ENCODE data around the gene TP73. TPM values are rescaled to one million over a fixed set of nuclear protein-coding genes. Genes with fewer than 3 reads are reported as not detected.
"Not testable (repeated sequence)": the region's sequence is repeated elsewhere in the genome, so short reads cannot be mapped to it uniquely, and the experiment has no call there.

TP73 gene
- total and polyA plus RNA-seq, 5 experiments from 2014 or later, result 0.04 to 0.06 TPM; not detected in 3

DNA sequence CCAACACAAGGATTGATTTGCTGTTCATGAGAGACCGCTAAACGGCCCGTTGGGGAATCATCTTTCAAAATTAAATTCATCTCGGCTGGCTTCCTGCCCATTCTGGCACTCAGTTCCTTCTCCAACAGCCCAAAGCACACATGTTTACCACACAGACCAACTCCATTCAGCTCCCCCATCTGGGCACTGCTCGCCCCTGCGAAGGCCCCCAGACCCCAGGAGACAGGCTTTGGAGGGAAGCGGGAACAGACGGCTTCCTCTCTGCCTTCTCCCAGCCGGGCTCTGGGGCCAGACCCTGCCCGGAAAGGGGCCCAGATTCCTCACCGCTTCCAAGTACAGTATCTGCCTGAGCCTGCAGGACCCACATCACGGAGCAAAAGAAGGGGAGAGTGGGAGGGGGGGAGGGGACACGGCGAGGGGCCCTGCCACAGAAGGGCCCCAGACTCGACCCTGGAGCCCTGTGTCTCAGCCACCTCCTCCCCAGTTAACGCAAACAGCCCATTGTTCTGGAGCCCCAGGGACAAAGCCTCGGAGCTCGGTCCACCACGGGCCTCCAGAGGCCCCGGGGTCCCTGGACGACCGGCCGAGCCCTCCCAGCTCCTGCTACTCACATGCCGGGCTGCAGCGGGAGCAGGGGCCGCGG is 41.7 kb upstream of the TP73 start:
- H3K27me3 Mint-ChIP-seq, result peaks cover 0 to 19% (median 3%) of the 10 kb centered on the region in 5 donors
- ATAC-seq, result peak in 1 of 2 donors; percentile 6
- POLR2A ChIA-PET, result no interaction called here

DNA sequence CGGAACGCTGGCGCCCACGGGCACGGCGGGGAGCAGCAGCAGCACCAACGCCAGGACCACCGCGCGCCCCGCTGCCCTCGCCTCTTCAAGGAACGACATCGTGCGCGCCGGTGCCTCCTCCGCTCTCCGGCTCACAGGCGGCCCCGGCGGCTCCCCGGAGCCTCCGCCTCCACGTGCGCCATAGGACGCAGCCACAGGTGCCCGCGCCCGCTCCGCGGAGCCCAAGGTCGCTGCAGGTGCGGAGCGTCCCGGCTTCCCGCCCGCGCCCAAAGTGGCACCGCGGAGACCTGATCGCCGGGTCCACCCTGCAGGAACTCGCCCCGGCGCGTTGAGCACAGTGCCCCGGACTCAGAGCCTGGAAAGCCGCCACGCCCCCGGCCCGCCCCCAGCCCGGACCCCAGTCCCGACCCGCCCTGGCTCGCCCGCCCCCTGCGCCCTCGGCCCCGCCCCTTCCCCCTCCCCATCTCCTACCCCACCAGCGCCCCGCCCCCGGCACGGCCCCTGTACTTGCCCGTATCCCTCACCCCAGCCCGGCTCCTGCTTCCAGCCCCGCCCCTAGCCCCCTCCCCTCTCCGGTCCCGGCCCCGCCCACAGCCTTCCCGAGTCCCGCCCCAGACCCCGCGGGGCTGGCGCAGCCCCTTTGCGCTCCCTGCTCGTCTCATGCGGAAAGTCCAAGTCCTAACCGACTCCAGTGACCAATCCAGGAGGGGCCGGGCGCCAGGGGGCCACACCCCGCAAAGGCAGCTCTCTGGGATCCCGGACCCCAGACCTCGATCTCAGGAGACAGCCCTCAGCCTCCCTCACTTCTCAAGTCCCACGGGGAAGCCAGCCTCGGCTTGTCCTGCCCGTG is 40.9 kb upstream of the TP73 start, which contains the start of gene MEGF6:
MEGF6 (minus strand) TSS at position 339 of the 850 bp plus-strand sequence; CDS start at position 99, 240 bp downstream.
- H3K9me3 Mint-ChIP-seq, result peaks cover 0 to 1% (median 0%) of the 10 kb centered on the region in 9 donors
- DNase-seq (peak in 8 of 10 donors; percentile 22 to 81 (median 52)), ATAC-seq (peak; percentile 73 to 77)
- POLR2A ChIA-PET, result no interaction called here
- H3K4me3 Mint-ChIP-seq, result peak within 1 kb of the TSS; percentile 69 to 90 (median 80)
- no peaks in the 10 kb centered on the region for H3K36me3 Mint-ChIP-seq
- H3K27me3 Mint-ChIP-seq, result peaks cover 0 to 19% (median 3%) of the 10 kb centered on the region in 5 donors
- peak within 1 kb of the TSS in 1 of 10 donors; percentile 2 for H3K27ac Mint-ChIP-seq
- peaks cover 10 to 24% (median 16%) of the 10 kb centered on the region in 4 donors for H3K4me1 Mint-ChIP-seq

More for the DNA sequence above, 41.7 kb upstream of the TP73 start:
- DNase-seq, result no peak
- Mint-ChIP-seq H3K9me3 (peaks cover 0 to 1% (median 0%) of the 10 kb centered on the region in 9 donors), H3K36me3 (no peaks in the 10 kb centered on the region), H3K27ac (no peak overlapping the region), H3K4me3 (peak overlapping the region; percentile 41 to 87 (median 72)), H3K4me1 (peaks cover 10 to 24% (median 16%) of the 10 kb centered on the region in 4 donors)

DNA sequence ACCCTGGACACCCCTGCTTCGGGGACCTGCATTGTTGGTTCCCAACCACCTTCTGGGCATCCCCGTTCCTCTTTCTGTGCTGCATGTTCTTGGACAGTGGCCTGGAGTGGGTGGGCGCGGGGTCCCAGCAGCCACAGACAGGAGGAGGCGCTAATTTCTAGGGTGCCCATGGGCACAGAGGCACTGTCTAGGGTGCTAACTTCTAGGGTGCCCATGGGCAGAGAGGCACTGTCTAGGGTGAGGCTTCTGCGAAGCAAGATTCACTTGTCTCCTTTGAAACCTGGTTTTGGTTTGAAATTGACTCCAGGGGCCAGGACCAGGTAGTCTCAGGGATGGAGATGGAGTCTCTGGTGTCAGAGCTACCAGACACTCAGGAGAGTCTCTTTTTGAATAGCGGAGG is 40.2 kb upstream of the TP73 start:
- ATAC-seq (no peak), DNase-seq (no peak)
- peak overlapping the region in 1 of 10 donors; percentile 2 for H3K27ac Mint-ChIP-seq
- H3K4me1 Mint-ChIP-seq, result peaks cover 10 to 24% (median 16%) of the 10 kb centered on the region in 4 donors
- H3K9me3 Mint-ChIP-seq, result peaks cover 0 to 1% (median 0%) of the 10 kb centered on the region in 9 donors
- H3K27me3 Mint-ChIP-seq, result peaks cover 0 to 19% (median 3%) of the 10 kb centered on the region in 5 donors
- POLR2A ChIA-PET, result no interaction called here
- H3K4me3 Mint-ChIP-seq, result peak overlapping the region; percentile 54 to 90 (median 79)
- no peaks in the 10 kb centered on the region for H3K36me3 Mint-ChIP-seq

DNA sequence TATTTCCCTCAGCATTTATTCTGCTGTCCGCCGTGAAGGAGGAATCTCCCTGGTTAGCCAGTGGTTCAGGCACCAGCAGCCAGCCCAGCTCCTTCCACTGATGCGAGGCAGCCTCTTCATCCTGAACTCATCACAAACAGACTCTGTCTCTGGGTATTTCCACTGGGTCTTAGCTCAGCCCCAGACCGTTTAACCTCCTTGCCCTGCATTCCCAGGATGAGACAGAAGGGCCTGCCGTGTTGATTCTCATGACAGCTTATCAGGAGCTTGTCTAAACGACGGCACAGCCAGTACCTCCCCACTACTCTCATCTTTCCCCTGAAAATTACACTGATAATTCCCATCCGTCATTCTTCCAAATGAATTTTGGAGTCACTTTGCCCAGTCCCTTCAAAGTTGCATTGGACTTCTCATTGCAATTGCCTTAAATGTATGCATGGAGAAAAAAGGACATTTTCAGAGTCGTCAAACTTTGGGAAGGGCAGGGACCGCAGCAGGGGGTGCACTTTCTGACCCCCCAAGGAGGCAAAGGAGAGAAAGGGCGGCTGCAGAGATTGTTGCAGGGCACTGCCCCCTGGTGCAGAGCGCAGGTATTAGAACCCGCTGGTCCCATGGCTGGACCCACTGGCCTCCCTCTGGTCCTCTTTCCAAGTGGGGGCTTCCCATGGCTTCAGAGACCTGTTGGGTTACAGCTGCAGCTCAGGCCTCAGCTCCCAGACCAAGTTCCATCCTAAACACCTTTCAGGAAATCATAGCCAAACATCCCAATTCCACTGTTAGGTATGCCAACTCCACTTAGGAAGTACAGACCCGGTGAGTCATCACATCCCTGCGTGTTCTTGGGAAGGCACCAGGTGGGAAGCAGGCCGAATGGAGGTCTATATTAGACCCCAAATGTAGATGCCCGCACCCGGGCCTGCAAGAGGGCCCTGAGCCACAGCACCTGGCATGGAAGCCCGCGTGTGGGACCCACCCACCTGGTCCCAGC is 37.3 kb upstream of the TP73 start:
- DNase-seq, result no peak
- POLR2A ChIA-PET, result interaction anchor here (1.0 kb wide), 1 partner anchor 47 kb away, joined by 3 read pairs; no protein-coding TSS in a partner anchor
- Mint-ChIP-seq H3K4me3 (peak overlapping the region in 1 of 10 donors; percentile 22), H3K4me1 (peaks cover 18 to 32% (median 22%) of the 10 kb centered on the region in 4 donors), H3K27me3 (peaks cover 0 to 7% (median 3%) of the 10 kb centered on the region in 5 donors), H3K9me3 (no peaks in the 10 kb centered on the region), H3K27ac (peak overlapping the region in 1 of 10 donors; percentile 13), H3K36me3 (no peaks in the 10 kb centered on the region)
- ATAC-seq, result no peak

DNA sequence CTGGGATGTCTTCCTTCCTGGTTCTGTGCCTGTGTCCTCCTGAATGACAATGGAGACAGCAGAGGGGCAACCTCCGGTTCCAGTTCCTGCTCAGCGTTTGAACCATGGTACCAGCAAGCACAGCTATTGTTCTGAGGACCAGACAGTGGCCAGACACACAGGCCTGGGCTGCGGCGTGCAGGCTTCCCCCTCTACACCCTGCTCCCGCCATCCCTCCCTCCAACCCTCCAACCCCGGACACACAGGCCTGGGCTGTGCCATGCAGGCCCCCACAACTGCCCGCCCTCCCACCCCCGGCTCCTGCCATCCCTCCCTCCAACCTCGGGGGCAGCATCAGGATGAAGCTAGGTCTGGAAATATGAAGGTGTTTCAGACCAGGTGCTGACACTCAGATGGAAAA is 35.5 kb upstream of the TP73 start:
- no peak for DNase-seq
- peaks cover 0 to 4% (median 0%) of the 10 kb centered on the region in 5 donors for H3K27me3 Mint-ChIP-seq
- no peak overlapping the region for H3K27ac Mint-ChIP-seq
- no peaks in the 10 kb centered on the region for H3K9me3 Mint-ChIP-seq
- peaks cover 17 to 36% (median 24%) of the 10 kb centered on the region in 4 donors for H3K4me1 Mint-ChIP-seq
- H3K4me3 Mint-ChIP-seq, result no peak overlapping the region
- no peak for ATAC-seq
- POLR2A ChIA-PET, result no interaction called here
- no peaks in the 10 kb centered on the region for H3K36me3 Mint-ChIP-seq

DNA sequence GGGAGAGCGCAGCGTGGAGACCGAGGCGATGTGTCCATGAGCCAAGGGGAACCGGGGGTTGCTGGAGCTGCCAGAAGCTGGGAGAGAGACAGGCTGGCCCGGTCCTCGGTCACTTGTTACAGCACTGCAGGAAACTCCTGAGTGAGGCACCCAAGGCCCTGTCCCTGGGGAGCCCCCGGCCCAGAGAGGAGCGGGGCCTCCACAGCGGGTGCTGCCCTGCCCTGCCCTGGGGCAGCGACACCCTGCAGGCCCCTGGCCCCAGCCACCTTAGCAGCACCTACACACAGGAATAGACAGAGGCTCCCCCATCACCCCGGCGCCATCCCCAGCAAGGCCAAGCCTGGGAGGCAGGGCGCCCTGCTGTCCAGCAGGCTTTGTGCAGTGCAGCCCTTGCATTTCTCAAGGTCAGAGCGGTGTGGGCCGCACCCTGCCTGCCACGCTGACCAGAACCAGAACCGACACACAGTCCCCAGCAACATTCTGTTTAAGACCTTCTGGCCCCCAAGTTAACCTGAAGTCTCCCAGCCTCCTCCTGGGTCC is 34.4 kb upstream of the TP73 start:
- no peak for ATAC-seq
- no peaks in the 10 kb centered on the region for H3K36me3 Mint-ChIP-seq
- no peak for DNase-seq
- peaks cover 16 to 42% (median 33%) of the 10 kb centered on the region in 4 donors for H3K4me1 Mint-ChIP-seq
- H3K9me3 Mint-ChIP-seq, result no peaks in the 10 kb centered on the region
- peaks cover 0 to 4% (median 0%) of the 10 kb centered on the region in 5 donors for H3K27me3 Mint-ChIP-seq
- peak overlapping the region in 2 of 10 donors; percentile 52 to 84 for H3K27ac Mint-ChIP-seq
- H3K4me3 Mint-ChIP-seq, result no peak overlapping the region
- POLR2A ChIA-PET, result no interaction called here

DNA sequence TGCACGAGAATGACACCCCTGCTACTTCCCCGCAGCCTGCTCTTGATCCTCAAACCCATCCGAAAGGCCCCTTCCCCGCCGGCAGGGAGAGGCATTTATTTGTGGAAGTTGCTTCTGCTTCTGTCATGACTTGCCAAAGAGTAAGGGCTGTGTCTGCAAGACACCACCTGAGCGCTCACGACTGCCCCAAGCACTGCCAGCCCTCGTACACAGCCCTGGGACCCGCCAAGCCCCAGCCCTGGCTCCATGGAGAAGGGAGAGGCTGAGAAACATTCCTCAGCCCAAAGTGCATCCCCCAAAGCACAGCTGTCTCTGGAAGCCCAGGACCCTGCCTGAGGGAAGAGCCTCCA is 33.8 kb upstream of the TP73 start:
- no peak overlapping the region for H3K4me3 Mint-ChIP-seq
- peaks cover 0 to 4% (median 0%) of the 10 kb centered on the region in 5 donors for H3K27me3 Mint-ChIP-seq
- DNase-seq, result no peak
- no peak for ATAC-seq
- no peaks in the 10 kb centered on the region for H3K9me3 Mint-ChIP-seq
- POLR2A ChIA-PET, result interaction anchor here (0.6 to 1.8 kb wide), 5 partner anchors 27 to 166 kb away, joined by 3 to 10 read pairs (median 5); no protein-coding TSS in a partner anchor
- no peaks in the 10 kb centered on the region for H3K36me3 Mint-ChIP-seq
- peaks cover 22 to 48% (median 39%) of the 10 kb centered on the region in 4 donors for H3K4me1 Mint-ChIP-seq
- no peak overlapping the region for H3K27ac Mint-ChIP-seq

DNA sequence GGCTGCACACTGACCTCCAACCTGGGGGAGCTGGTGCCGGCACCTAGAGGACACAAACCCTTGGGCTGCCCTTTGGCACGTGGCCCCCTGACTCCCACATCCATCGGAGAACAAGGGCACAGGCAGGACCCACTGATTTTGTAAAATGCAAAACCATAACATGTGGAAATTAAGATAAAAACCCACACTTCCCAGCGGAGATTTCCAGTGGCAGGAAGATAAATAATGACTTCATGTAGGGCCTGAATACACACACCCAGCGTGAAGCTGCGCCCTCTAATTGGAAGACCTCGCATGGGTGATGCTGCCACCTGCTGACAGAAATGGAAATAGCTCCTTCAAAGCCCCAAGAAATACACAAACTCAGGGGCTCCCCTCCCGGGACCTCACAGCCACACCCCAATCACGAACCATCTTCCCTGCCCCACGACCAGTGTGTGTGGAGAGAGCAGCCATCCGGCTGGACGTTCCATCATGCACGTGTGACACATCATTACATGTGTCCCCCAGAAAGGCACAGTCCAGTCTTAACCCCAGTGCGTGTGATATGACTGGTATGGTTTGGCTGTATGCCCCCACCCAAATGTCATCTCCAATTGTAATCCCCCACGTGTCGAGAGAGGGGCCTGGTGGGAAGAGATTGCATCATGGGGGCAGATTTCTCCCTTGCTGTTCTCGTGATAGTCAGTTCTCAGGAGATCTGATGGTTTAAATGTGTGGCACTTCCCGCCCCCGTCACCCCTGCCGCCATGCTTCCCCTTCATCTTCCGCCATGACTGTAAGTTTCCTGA is 33.2 kb upstream of the TP73 start:
- ATAC-seq (peak; percentile 95), DNase-seq (peak; percentile 58 to 88 (median 78))
- Mint-ChIP-seq H3K9me3 (no peaks in the 10 kb centered on the region), H3K36me3 (no peaks in the 10 kb centered on the region), H3K27me3 (peaks cover 0 to 4% (median 0%) of the 10 kb centered on the region in 5 donors), H3K4me3 (peak overlapping the region in 2 of 10 donors; percentile 7 to 52), H3K27ac (peak overlapping the region in 2 of 10 donors; percentile 33 to 57), H3K4me1 (peaks cover 25 to 49% (median 44%) of the 10 kb centered on the region in 4 donors)
- POLR2A ChIA-PET, result interaction anchor here (0.6 to 1.8 kb wide), 5 partner anchors 27 to 166 kb away, joined by 3 to 10 read pairs (median 5); no protein-coding TSS in a partner anchor

DNA sequence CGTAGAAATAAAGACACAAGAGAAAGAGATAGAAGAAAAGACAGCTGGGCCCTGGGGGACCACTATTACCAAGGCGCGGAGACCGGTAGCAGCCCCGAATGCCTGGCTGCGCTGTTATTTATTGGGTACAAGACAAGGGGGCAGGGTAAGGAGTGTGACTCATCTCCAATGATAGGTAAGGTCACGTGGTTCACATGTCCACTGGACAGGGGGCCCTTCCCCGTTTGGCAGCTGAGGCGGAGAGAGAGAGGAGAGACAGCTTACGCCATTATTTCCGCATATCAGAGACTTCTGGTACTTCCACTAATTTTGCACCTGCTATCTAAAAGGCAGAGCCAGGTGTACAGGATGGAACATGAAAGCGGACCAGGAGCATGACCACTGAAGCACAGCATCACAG is 31.6 kb upstream of the TP73 start:
- Mint-ChIP-seq H3K27me3 (peaks cover 0 to 1% (median 0%) of the 10 kb centered on the region in 5 donors), H3K4me3 (no peak overlapping the region), H3K4me1 (peaks cover 29 to 58% (median 52%) of the 10 kb centered on the region in 4 donors)

DNA sequence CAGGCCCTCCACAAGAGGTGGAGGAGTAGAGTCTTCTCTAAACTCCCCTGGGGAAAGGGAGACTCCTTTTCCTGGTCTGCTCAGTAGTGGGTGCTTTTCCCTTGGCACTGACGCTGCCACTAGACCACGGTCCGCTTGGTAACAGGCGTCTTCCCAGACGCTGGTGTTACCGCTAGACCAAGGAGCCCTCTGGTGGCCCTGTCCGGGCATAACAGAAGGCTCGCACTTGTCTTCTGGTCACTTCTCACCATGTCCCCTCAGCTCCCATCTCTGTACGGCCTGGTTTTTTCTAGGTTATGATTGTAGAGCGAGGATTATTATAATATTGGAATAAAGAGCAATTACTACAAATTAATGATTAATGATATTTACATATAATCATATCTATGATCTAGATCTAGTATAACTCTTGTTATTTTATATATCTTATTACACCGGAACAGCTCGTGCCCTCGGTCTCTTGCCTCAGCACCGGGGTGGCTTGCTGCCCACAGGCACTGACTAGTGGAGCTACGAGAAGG is 31.1 kb upstream of the TP73 start:
- peaks cover 29 to 63% (median 57%) of the 10 kb centered on the region in 4 donors for H3K4me1 Mint-ChIP-seq
- peak overlapping the region in 4 of 10 donors; percentile 29 to 75 (median 51) for H3K27ac Mint-ChIP-seq
- POLR2A ChIA-PET, result interaction anchor here (0.9 to 1.2 kb wide), 3 partner anchors 23 to 91 kb away, joined by 3 read pairs; no protein-coding TSS in a partner anchor
- not testable (repeated sequence) for ATAC-seq, H3K36me3 Mint-ChIP-seq, H3K9me3 Mint-ChIP-seq, H3K27me3 Mint-ChIP-seq
- DNase-seq, result peak in 1 of 10 donors; percentile 23
- peak overlapping the region in 2 of 10 donors; percentile 26 to 45 for H3K4me3 Mint-ChIP-seq

More for the DNA sequence above, 31.6 kb upstream of the TP73 start:
- ATAC-seq, result no peak
- Mint-ChIP-seq H3K27ac (peak overlapping the region in 1 of 10 donors; percentile 91), H3K9me3 (no peaks in the 10 kb centered on the region), H3K36me3 (no peaks in the 10 kb centered on the region)
- POLR2A ChIA-PET, result interaction anchor here (0.6 to 1.2 kb wide), 2 partner anchors 28 to 30 kb away, joined by 3 read pairs; no protein-coding TSS in a partner anchor
- no peak for DNase-seq
